MM.1S (cell line): ENCODE measurements around the gene NELL1.

Source experiments
- EZH2 ChIP-seq: fragments of 300-600 bp; sonication (generic); optimal IDR thresholded peaks from 2 replicates; pipeline ENCODE3; 2017; ENCODE audit warnings: low read depth, mild to moderate bottlenecking, antibody characterized with exemption, low read length, mixed read lengths
- TF ChIP-seq, protein P1 (sequence below): fragments of 300-600 bp; sonication (generic); IDR thresholded peaks from 2 replicates; pipeline ENCODE4 v1.5.1; 2016; ENCODE audit warnings: antibody characterized with exemption, low read length, mixed read lengths

DNA sequence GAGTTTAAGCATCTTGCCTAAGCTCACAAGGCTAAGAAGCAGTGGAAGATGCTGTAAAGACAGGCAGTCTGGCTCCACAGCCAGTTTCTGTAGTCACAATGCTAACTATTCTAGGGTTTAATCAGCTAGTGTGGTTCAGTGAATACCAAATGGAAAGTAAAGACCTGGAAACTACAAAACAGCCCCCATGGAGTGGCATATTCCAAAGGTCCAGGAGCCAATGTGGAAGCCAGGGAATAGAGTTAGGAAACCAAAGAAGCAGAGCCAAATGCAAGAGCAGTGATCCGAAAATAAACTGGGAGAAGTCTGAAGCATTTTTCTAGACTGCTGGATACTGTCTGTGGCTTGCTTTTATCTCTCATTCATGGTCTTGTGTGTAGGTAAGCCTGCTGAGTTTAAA, 792.3 kb downstream of the NELL1 start:
- no peak for TF ChIP-seq EZH2
- TF ChIP-seq, protein P1, sequence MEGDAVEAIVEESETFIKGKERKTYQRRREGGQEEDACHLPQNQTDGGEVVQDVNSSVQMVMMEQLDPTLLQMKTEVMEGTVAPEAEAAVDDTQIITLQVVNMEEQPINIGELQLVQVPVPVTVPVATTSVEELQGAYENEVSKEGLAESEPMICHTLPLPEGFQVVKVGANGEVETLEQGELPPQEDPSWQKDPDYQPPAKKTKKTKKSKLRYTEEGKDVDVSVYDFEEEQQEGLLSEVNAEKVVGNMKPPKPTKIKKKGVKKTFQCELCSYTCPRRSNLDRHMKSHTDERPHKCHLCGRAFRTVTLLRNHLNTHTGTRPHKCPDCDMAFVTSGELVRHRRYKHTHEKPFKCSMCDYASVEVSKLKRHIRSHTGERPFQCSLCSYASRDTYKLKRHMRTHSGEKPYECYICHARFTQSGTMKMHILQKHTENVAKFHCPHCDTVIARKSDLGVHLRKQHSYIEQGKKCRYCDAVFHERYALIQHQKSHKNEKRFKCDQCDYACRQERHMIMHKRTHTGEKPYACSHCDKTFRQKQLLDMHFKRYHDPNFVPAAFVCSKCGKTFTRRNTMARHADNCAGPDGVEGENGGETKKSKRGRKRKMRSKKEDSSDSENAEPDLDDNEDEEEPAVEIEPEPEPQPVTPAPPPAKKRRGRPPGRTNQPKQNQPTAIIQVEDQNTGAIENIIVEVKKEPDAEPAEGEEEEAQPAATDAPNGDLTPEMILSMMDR, result no peak
